ENCODE data around the gene ANO5. TPM values are rescaled to one million over a fixed set of nuclear protein-coding genes. Genes with fewer than 3 reads are reported as not detected.
"Not testable (repeated sequence)": the region's sequence is repeated elsewhere in the genome, so short reads cannot be mapped to it uniquely, and the experiment has no call there.

The ANO5 gene
- total RNA-seq, 4 donors from 2014 or later, result 0.40 to 0.81 (median 0.62) TPM

DNA sequence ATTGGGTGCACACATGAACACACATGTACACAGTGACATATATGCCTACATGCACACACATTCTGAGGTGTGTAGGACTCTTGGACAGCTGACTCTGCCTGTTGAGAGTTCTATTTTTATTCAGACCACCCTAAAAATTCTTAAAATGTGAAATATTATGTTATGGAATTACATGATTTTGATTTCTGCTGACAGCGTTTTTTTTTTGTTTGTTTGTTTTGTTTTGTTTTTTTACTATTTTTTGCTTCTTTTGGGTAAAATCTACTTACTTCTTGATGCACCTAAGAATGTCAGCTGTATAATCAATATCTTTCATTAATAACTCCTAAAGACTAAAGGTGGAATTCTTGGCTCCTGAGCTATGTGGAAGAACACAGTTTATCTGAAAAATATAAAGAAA, 64.0 kb downstream of the ANO5 start:
- H3K4me3 ChIP-seq, result no peak overlapping the region
- H3K9me3 ChIP-seq, result no peaks in the 10 kb centered on the region
- TF ChIP-seq, protein P1, sequence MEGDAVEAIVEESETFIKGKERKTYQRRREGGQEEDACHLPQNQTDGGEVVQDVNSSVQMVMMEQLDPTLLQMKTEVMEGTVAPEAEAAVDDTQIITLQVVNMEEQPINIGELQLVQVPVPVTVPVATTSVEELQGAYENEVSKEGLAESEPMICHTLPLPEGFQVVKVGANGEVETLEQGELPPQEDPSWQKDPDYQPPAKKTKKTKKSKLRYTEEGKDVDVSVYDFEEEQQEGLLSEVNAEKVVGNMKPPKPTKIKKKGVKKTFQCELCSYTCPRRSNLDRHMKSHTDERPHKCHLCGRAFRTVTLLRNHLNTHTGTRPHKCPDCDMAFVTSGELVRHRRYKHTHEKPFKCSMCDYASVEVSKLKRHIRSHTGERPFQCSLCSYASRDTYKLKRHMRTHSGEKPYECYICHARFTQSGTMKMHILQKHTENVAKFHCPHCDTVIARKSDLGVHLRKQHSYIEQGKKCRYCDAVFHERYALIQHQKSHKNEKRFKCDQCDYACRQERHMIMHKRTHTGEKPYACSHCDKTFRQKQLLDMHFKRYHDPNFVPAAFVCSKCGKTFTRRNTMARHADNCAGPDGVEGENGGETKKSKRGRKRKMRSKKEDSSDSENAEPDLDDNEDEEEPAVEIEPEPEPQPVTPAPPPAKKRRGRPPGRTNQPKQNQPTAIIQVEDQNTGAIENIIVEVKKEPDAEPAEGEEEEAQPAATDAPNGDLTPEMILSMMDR (IDR thresholded peaks at IDR 0.05), result no peak
- TF ChIP-seq POLR2AphosphoS5 (IDR thresholded peaks at IDR 0.05) (no peak), EP300 (IDR thresholded peaks at IDR 0.05) (no peak), POLR2A (IDR thresholded peaks at IDR 0.05) (no peak)
- H3K4me1 ChIP-seq, result no peaks in the 10 kb centered on the region
- H3K27me3 ChIP-seq, result no peaks in the 10 kb centered on the region
- H3K36me3 ChIP-seq, result no peaks in the 10 kb centered on the region
- H3K27ac ChIP-seq, result no peak overlapping the region
- DNase-seq (ENCODE audit: low spot score in 2 of 2), result no peak
- 92% methylated on average over 1 of the region's 1 CpG for whole genome bisulfite sequencing

DNA sequence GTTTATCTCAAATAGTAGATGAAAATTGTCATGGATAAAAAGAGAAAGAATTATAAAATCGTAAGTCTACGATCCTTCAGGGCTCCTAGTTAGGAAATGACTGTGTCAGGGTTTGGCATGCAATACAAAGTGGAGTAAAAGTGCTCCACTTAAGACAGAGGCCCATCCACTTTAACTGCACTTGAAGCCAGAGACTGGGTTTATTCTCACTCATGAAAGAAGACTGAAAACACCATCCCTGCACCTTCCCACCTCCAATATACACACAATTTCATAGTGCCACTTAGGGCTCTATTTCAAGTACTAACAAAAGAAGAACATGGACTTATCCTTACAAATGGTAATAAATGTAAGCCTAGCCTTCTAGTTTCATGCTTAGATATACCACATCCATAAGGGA, 70.7 kb downstream of the ANO5 start:
- DNase-seq (ENCODE audit: low spot score in 2 of 2), result no peak
- Histone ChIP-seq H3K4me1 (no peaks in the 10 kb centered on the region), H3K36me3 (no peaks in the 10 kb centered on the region), H3K27me3 (no peaks in the 10 kb centered on the region), H3K4me3 (no peak overlapping the region), H3K27ac (no peak overlapping the region), H3K9me3 (no peaks in the 10 kb centered on the region)
- TF ChIP-seq POLR2AphosphoS5 (IDR thresholded peaks at IDR 0.05) (no peak), EP300 (IDR thresholded peaks at IDR 0.05) (no peak), POLR2A (IDR thresholded peaks at IDR 0.05) (no peak)
- TF ChIP-seq, protein P1 (IDR thresholded peaks at IDR 0.05), result no peak
- 85% methylated on average over 2 of the region's 2 CpGs for WGBS

DNA sequence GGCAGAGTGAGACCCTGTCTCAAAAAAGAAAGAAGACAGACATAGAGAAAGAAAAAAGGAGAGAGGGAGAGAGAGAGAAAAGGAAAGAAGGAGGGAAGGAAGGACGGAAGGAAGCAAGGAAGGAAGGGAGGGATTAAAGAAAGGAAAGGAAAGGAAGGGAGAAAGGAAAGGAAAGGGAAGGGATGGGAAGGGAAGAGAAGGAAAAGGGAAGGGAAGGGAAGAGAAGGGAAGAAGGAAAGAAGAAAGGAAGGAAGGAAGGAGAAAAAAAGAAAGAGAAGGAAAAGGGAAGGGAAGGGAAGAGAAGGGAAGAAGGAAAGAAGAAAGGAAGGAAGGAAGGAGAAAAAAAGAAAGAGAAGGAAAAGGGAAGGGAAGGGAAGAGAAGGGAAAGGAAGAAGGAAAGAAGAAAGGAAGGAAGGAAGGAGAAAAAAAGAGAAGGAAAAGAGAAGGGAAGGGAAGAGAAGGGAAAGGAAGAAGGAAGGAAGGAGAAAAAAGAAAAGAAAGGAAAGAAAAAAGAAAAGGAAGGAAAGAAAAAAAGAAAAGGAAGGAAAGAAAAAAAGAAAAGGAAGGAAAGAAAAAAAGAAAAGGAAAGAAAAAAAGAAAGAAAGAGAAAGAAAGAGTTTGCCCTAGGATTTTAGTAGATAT, 76.2 kb downstream of the ANO5 start:
- not testable (repeated sequence) for H3K36me3 ChIP-seq; DNase-seq (ENCODE audit: low spot score in 2 of 2); H3K4me3 ChIP-seq; H3K27me3 ChIP-seq; H3K4me1 ChIP-seq; H3K9me3 ChIP-seq; H3K27ac ChIP-seq
- 87% methylated on average over 1 of the region's 1 CpG for WGBS

DNA sequence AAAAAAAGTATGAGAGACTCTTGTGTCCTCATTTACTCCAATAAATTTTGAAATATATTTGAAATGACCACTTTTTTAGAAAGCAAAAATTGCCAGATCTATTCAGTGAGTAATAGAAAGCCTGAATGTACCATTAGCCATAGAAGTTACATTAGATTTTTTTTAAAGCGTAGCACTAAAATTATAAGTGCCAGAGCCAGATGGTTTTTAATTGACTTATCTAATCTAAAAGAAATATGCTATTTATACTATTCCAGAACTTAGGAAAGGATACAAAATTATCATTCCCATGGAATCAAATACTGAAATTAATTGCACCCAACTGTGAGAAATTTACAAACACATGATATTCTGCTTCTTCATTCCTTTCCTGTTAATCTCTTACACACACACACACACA, 80.9 kb downstream of the ANO5 start:
- no peak for DNase-seq (ENCODE audit: low spot score in 2 of 2)
- Histone ChIP-seq H3K27ac (no peak overlapping the region), H3K4me3 (no peak overlapping the region), H3K36me3 (no peaks in the 10 kb centered on the region), H3K4me1 (no peaks in the 10 kb centered on the region), H3K27me3 (no peaks in the 10 kb centered on the region), H3K9me3 (no peaks in the 10 kb centered on the region)
- WGBS, result 96% methylated on average over 1 of the region's 1 CpG
- TF ChIP-seq, protein P1 (IDR thresholded peaks at IDR 0.05), result no peak
- TF ChIP-seq EP300 (IDR thresholded peaks at IDR 0.05), result no peak
- TF ChIP-seq POLR2A (IDR thresholded peaks at IDR 0.05), result no peak
- no peak for TF ChIP-seq POLR2AphosphoS5 (IDR thresholded peaks at IDR 0.05)

DNA sequence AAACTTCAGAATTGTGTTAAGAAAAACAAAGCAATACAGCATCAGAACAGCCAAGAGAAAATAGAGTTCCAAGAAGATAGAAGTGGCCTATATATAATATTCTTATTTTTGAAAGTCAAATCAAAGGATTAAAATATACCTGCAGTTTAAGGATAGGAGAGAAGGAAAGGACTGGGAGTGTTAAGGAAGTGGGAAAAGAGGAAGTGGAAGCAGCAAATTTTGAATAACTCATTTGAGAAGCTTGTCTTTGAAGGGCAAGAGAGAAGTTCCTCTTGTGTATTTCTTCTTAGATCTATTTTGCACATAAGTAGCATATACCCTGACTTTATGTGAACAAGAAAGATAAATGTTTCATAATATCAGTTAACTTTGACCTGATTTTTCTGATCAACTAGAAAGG, 82.7 kb downstream of the ANO5 start:
- TF ChIP-seq POLR2AphosphoS5 (IDR thresholded peaks at IDR 0.05), result no peak
- TF ChIP-seq, protein P1 (IDR thresholded peaks at IDR 0.05), result no peak
- TF ChIP-seq POLR2A (IDR thresholded peaks at IDR 0.05), result no peak
- TF ChIP-seq EP300 (IDR thresholded peaks at IDR 0.05), result no peak
- Histone ChIP-seq H3K4me1 (no peaks in the 10 kb centered on the region), H3K4me3 (no peak overlapping the region)

DNA sequence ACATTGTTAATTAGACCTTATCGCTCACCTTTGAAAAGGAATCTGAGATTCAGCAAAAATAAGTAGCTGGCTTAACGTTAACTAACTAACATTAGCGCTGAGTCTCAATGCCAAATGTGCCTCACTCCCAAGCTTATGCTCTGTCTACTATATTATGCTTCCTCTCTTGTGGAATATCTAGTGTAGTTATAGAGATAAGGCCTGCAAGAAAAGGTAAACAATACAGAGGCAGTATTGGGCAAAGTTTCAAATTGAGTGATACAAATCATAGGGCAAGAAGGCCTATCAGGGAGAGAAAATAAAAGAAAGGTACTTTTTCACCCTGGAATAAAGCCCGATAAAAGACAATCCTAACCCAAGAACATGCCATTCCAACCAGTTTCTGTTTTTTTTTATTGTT, 83.7 kb downstream of the ANO5 start:
- no peak overlapping the region for H3K27ac ChIP-seq
- no peaks in the 10 kb centered on the region for H3K36me3 ChIP-seq
- DNase-seq (ENCODE audit: low spot score in 2 of 2), result no peak
- H3K27me3 ChIP-seq, result no peaks in the 10 kb centered on the region
- H3K4me1 ChIP-seq, result no peaks in the 10 kb centered on the region
- no peaks in the 10 kb centered on the region for H3K9me3 ChIP-seq
- TF ChIP-seq POLR2AphosphoS5 (IDR thresholded peaks at IDR 0.05), result no peak
- no peak for TF ChIP-seq POLR2A (IDR thresholded peaks at IDR 0.05)
- TF ChIP-seq EP300 (IDR thresholded peaks at IDR 0.05), result no peak
- TF ChIP-seq, protein P1 (IDR thresholded peaks at IDR 0.05), result no peak
- 85% methylated on average over 4 of the region's 4 CpGs for WGBS
- no peak overlapping the region for H3K4me3 ChIP-seq

More for the DNA sequence above, 82.7 kb downstream of the ANO5 start:
- Histone ChIP-seq H3K36me3 (no peaks in the 10 kb centered on the region), H3K27ac (no peak overlapping the region), H3K9me3 (no peaks in the 10 kb centered on the region), H3K27me3 (no peaks in the 10 kb centered on the region)
- no peak for DNase-seq (ENCODE audit: low spot score in 2 of 2)

DNA sequence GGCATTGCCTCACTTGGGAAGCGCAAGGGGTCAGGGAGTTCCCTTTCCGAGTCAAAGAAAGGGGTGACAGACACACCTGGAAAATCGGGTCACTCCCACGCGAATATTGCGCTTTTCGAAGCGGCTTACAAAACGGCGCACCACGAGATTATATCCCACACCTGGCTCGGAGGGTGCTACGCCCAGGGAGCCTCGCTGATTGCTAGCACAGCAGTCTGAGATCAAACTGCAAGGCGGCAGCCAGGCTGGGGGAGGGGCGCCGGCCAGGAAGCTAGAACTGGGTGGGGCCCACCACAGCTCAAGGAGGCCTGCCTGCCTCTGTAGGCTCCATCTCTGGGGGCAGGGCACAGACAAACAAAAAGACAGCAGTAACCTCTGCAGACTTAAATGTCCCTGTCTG, 92.1 kb downstream of the ANO5 start:
- not testable (repeated sequence) for H3K27me3 ChIP-seq; DNase-seq (ENCODE audit: low spot score in 2 of 2); H3K27ac ChIP-seq; H3K36me3 ChIP-seq; H3K9me3 ChIP-seq; H3K4me3 ChIP-seq; H3K4me1 ChIP-seq
- WGBS, result 94% methylated on average over 17 of the region's 17 CpGs
